SK-N-MC (cell line): ENCODE results near the gene SYNPO2L.
"Not testable (repeated sequence)": the region's sequence is repeated elsewhere in the genome, so short reads cannot be mapped to it uniquely, and the experiment has no call there.

Source experiments
- DNase-seq: peaks from one replicate; pipeline ENCODE4 v3.0.0-alpha.2; 2011; ENCODE audit warnings: low read depth, low spot score
- H3K27ac ChIP-seq: fragments of 200-600 bp; sonication (generic); 2 replicates; pipeline ENCODE4 v1.5.1; 2016; ENCODE audit warnings: mixed run types
- H3K36me3 ChIP-seq: fragments of 200-600 bp; sonication (generic); 2 replicates; pipeline ENCODE4 v1.6.1; 2017; ENCODE audit warnings: antibody characterized with exemption, low read length, mixed read lengths; ENCODE audit not compliant: insufficient read depth
- H3K4me3 ChIP-seq: fragments of 200-600 bp; sonication (generic); 2 replicates; pipeline ENCODE4 v1.5.1; 2016
- H3K9ac ChIP-seq: fragments of 200-600 bp; sonication (generic); 2 replicates; pipeline ENCODE4 v1.8.0; 2017; ENCODE audit warnings: mixed run types, mixed read lengths; ENCODE audit not compliant: insufficient read length
- H3K9me3 ChIP-seq: fragments of 200-600 bp; sonication (generic); 2 replicates; pipeline ENCODE4 v1.6.1; 2017; ENCODE audit warnings: low read depth, mild to moderate bottlenecking, antibody characterized with exemption, low read length, moderate library complexity, mixed read lengths
- EZH2 ChIP-seq: fragments of 200-600 bp; sonication (generic); IDR thresholded peaks from one replicate; pipeline ENCODE4 v1.6.1; 2017; ENCODE audit warnings: antibody characterized with exemption
- FOXP2 ChIP-seq: optimal IDR thresholded peaks from 2 replicates; pipeline ENCODE3; 2011; ENCODE audit warnings: mild to moderate bottlenecking, moderate library complexity; ENCODE audit not compliant: insufficient read depth; ENCODE audit errors: extremely low read length, control extremely low read depth
- POLR2AphosphoS5 ChIP-seq: IDR thresholded peaks from 2 replicates; pipeline ENCODE4 v1.6.1; 2012; ENCODE audit warnings: mild to moderate bottlenecking, low read depth, low read length, borderline replicate concordance

Gene SYNPO2L

DNA sequence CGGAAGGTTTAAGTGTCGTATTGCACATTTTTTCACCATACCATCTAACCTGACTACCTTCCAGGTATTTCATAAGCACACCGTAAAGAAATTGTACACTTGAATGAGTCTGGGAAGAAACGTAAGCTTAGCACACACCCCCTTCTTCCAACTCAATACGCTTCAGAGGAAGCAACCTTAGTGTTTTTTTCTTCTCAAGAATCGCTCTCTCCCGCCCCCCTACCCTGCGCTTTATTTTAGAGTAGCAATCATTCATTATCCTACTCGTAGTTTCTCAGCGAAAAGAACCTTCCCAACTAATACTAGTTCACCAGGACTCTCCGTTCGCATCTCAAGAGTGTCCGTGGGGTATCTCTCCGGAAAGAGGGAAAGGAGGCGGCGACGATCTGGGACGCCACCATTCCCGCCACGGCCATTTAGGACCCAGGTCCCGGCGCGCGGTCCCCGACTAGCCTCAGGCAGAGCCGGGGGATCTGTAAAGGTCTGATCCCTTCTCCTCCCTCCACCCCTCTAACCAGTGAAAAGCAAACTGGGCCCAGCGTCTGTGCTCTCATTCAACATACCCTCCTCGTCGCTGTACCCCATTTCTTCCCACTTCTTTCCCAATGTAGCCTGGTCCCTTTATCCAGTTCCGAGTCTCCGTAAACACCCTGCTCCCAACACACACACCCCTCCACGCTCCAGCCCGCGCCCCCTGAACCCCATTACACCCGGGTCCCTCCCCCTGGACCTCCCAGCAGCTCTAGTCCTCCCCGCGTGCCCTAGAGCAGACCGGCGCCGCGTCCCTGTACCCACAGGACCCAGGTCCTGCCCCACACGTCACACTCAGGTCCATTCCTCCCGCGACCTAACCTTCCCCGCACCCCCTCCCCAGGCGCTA is 30.6 kb downstream of the SYNPO2L start:
- H3K4me3 ChIP-seq = peak overlapping the region; percentile 90
- H3K9me3 ChIP-seq = no peaks in the 10 kb centered on the region
- no peak for TF ChIP-seq FOXP2
- TF ChIP-seq POLR2AphosphoS5 = no peak
- no peak for TF ChIP-seq EZH2
- H3K27ac ChIP-seq = peak overlapping the region; percentile 67; the same call in 1 of the 2 replicates
- H3K9ac ChIP-seq = peak overlapping the region; percentile 74
- H3K36me3 ChIP-seq = no peaks in the 10 kb centered on the region
- no peak for DNase-seq

DNA sequence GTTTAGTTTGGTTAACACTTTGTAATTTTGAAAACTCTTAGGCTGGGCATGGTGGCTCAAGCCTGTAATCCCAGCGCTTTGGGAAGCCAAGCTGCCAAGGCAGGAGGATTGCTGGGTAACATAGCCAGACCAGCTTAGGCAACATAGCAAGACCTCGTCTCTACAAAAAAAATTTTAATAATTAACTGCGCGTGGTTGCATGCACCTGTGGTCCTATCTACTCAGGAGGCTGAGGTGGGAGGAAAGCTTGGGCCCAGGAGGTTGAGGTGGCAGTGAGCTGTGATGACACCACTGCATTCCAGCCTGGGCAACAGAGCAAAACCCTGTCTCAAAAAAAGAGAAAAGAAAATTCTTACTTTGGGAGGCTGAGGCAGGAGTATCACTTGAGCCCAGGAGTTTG is 32.8 kb downstream of the SYNPO2L start:
- H3K9me3 ChIP-seq = no peaks in the 10 kb centered on the region
- no peaks in the 10 kb centered on the region for H3K36me3 ChIP-seq
- TF ChIP-seq FOXP2 (no peak), POLR2AphosphoS5 (no peak), EZH2 (no peak)
- H3K27ac ChIP-seq = no peak overlapping the region
- DNase-seq = no peak
- no peak overlapping the region for H3K9ac ChIP-seq
- H3K4me3 ChIP-seq = no peak overlapping the region

DNA sequence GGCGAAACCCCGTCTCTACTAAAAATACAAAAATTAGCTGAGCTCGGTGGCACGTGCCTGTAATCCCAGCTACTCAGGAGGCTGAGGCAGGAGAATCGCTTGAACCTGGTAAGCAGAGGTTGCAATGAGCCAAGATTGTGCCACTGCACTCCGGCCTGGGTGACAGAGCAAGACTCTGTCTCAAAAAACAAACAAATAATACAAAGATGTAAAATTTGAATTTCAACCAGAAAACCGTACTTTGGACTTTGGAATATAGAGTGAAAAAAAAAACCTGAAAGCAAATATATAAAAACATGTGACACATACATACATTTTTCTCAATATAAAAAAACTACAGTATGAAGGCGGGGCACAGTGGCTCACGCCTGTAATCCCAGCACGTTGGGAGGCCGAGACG is 34.9 kb downstream of the SYNPO2L start:
- not testable (repeated sequence) for H3K27ac ChIP-seq, H3K4me3 ChIP-seq, DNase-seq, H3K9ac ChIP-seq, H3K9me3 ChIP-seq, H3K36me3 ChIP-seq

DNA sequence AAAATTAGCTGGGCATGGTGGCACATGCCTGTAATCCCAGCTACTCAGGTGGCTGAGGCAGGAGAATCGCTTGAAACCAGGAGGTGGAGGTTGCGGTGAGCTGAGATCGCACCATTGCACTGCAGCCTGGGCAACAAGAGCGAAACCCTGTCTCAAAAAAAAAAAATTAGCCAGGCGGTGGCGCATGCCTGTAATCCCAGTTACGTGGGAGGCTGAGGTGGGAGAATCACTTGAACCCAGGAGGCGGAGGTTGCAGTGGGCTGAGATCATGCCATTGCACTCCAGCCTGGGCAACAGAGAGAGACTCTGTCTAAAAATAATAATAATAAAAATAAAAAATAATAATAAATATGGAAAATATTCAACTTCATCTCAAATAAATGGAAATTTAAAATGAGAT is 38.7 kb downstream of the SYNPO2L start:
- not testable (repeated sequence) for H3K36me3 ChIP-seq, H3K9ac ChIP-seq, H3K9me3 ChIP-seq

DNA sequence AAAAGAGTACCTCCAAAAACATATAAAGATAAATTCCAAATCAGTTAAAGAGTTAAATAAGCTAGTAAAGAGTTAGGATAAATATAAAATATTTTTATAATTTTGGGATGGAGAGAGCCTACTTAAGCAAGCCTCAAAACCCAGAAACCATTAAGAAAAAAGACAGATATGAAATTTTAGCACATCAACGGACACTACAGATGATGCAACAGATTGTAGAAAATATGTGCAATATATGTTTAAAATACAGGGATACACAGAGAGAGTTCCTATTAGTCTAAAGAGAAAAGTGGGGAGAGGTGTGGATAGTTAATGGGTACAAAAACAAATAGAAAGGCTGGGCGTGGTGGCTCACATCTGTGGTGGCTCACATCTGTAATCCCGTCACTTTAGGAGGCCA is 41.1 kb downstream of the SYNPO2L start:
- no peaks in the 10 kb centered on the region for H3K36me3 ChIP-seq
- no peak overlapping the region for H3K9ac ChIP-seq
- no peaks in the 10 kb centered on the region for H3K9me3 ChIP-seq
- no peak for DNase-seq
- no peak for TF ChIP-seq FOXP2
- TF ChIP-seq EZH2 = no peak
- no peak for TF ChIP-seq POLR2AphosphoS5
- H3K27ac ChIP-seq = no peak overlapping the region
- no peak overlapping the region for H3K4me3 ChIP-seq

More for the DNA sequence above, 38.7 kb downstream of the SYNPO2L start:
- H3K4me3 ChIP-seq, H3K27ac ChIP-seq, DNase-seq: not testable (repeated sequence)

DNA sequence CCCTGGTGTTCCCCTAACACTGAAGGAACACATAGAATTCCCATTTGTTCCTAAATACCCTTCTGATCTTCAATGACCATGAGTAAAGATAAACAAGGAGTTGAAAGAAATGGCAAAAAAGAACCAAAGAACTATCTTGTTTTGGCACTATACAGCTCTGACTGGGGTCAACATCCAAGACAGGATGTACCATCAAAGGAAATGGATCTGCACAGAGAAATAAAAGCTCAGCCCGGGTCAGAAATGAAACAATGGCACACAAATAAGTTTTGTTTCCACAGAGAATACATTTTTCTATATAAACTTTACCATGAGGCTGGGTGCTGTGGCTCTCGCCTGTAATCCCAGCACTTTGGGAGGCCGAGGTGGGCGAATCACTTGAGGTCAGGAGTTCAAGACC is 46.7 kb downstream of the SYNPO2L start:
- Histone ChIP-seq H3K27ac (no peak overlapping the region), H3K9ac (no peak overlapping the region), H3K4me3 (no peak overlapping the region), H3K36me3 (no peaks in the 10 kb centered on the region), H3K9me3 (no peaks in the 10 kb centered on the region)
- no peak for TF ChIP-seq EZH2
- no peak for TF ChIP-seq FOXP2
- no peak for TF ChIP-seq POLR2AphosphoS5
- DNase-seq = no peak

DNA sequence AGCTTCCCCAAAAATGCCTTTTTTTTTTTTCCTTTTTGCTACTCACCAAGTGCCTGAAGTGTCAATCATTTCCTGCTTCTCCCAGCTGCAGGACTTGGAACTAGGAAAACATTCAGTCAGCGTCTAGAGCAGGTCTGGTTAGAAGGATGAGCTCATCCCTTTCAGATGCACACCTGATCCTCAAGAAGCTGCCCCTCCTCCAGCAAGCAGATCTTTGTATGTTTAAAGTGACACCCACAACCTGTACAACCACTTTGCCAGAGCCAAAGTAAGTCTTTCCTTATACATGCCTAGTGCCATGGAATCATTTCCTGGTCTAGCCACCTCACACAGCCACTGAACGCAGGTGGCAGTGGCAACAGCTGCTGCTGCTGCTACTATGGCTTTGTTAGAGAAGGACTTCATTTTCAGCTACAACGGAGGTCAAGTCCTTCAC is 54.3 kb downstream of the SYNPO2L start:
- H3K27ac ChIP-seq = no peak overlapping the region
- TF ChIP-seq FOXP2 (no peak), EZH2 (no peak), POLR2AphosphoS5 (no peak)
- no peaks in the 10 kb centered on the region for H3K36me3 ChIP-seq
- H3K9ac ChIP-seq = no peak overlapping the region
- no peak overlapping the region for H3K4me3 ChIP-seq
- no peaks in the 10 kb centered on the region for H3K9me3 ChIP-seq
- no peak for DNase-seq

DNA sequence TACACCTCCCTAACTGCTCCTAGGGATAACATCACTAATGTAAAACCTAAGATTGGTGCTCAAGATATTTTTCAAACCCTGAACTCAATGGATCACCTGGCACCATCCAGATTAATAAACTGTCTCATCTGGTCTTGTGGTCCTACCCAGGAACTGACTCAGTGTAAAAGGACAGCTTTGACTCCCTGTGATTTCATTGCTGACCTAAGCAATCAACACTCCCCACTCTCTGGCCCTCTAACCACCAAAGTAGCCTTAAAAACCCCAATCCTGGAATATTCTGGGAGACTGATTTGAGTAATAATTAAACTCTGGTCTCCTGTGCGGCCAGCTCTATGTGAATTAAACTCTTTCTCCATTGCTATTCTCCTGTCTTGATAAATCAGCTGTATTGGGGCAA is 58.5 kb downstream of the SYNPO2L start:
- Histone ChIP-seq H3K36me3 (no peaks in the 10 kb centered on the region), H3K27ac (no peak overlapping the region), H3K4me3 (no peak overlapping the region), H3K9ac (no peak overlapping the region), H3K9me3 (no peaks in the 10 kb centered on the region)
- no peak for DNase-seq
- TF ChIP-seq EZH2 (no peak), FOXP2 (no peak), POLR2AphosphoS5 (no peak)
